ENCODE data around the gene STIM1. TPM values are rescaled to one million over a fixed set of nuclear protein-coding genes. Genes with fewer than 3 reads are reported as not detected.
A peak's percentile ranks its signal among the peaks of the same experiment; 100 is the strongest.

STIM1 gene
- total RNA-seq, 1 donor from 2014 or later: 46.9 TPM

DNA sequence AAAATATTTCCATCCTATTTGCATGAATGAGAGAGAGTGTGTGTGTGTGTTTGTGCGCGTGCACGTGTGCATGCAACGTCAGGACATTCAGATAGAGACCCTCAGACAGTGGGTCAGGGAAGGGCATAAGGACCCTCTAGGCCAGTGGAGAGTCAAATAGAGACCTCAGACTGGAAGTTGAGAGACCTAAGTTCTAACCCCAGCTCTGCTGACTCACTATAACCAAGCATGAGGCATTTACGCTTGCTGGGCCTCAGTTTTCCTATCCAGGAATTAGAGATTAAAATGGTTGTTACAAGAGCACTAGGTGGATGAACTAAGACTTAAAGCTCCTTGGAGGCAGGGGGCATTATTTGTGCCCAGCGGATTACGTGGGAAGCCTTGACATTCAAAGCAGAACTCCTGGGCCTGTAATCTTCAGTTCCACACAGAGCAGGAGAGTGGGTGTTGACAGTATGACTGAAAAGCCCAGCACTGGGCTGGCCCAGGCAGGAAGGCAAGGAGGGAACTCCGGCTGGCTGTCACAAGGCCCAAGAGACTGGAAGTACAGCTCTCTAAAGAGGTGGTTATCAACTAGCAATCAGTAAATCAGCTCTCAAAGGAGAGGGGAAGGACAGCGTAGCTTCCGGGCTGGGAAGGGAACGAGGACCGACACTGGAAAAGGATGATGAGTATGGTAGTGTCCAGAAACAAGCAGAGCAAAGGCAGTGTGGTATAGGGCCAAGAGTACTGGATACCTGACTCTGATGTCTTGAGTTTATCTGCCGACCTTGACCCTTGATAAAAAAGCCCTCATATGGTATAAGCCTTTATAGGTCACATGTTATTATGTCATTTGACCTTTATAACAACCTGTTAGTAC lies 23.9 kb upstream of the STIM1 start:
- no peak for DNase-seq (ENCODE audit: extremely low spot score, unreplicated experiment)
- Mint-ChIP-seq H3K36me3 (ENCODE audit: unreplicated experiment) (peaks cover 18% of the 10 kb centered on the region), H3K4me1 (ENCODE audit: unreplicated experiment) (peaks cover 16% of the 10 kb centered on the region), H3K27me3 (ENCODE audit: unreplicated experiment) (no peaks in the 10 kb centered on the region), H3K27ac (ENCODE audit: unreplicated experiment) (no peak overlapping the region), H3K4me3 (ENCODE audit: unreplicated experiment) (no peak overlapping the region), H3K9me3 (ENCODE audit: unreplicated experiment) (no peaks in the 10 kb centered on the region)
- TF ChIP-seq, protein P1, sequence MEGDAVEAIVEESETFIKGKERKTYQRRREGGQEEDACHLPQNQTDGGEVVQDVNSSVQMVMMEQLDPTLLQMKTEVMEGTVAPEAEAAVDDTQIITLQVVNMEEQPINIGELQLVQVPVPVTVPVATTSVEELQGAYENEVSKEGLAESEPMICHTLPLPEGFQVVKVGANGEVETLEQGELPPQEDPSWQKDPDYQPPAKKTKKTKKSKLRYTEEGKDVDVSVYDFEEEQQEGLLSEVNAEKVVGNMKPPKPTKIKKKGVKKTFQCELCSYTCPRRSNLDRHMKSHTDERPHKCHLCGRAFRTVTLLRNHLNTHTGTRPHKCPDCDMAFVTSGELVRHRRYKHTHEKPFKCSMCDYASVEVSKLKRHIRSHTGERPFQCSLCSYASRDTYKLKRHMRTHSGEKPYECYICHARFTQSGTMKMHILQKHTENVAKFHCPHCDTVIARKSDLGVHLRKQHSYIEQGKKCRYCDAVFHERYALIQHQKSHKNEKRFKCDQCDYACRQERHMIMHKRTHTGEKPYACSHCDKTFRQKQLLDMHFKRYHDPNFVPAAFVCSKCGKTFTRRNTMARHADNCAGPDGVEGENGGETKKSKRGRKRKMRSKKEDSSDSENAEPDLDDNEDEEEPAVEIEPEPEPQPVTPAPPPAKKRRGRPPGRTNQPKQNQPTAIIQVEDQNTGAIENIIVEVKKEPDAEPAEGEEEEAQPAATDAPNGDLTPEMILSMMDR (IDR thresholded peaks at IDR 0.05): no peak

DNA sequence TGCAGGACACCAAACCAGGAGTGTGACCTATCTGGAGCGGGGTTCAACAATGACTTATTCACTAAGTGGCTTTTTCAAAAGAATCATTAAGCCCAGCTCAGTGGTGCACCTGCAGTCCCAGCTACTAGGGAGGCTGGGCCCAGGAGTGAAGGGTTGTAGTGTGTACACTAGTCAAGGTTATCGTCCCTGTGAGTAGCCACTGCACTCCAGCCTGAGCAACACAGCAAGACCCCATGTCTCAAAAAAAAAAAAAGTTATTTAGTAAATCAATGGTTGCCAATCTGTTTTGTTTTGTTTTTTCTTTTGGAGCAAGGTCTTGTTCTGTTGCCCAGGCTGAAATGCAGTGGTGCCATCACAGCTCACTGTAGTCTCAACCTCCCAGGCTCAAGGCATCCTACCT lies 22.6 kb upstream of the STIM1 start:
- no peak for DNase-seq (ENCODE audit: extremely low spot score, unreplicated experiment)
- Mint-ChIP-seq H3K27ac (ENCODE audit: unreplicated experiment) (no peak overlapping the region), H3K9me3 (ENCODE audit: unreplicated experiment) (no peaks in the 10 kb centered on the region), H3K4me1 (ENCODE audit: unreplicated experiment) (peaks cover 20% of the 10 kb centered on the region), H3K36me3 (ENCODE audit: unreplicated experiment) (peaks cover 11% of the 10 kb centered on the region), H3K4me3 (ENCODE audit: unreplicated experiment) (no peak overlapping the region), H3K27me3 (ENCODE audit: unreplicated experiment) (no peaks in the 10 kb centered on the region)
- TF ChIP-seq, protein P1 (IDR thresholded peaks at IDR 0.05): no peak

DNA sequence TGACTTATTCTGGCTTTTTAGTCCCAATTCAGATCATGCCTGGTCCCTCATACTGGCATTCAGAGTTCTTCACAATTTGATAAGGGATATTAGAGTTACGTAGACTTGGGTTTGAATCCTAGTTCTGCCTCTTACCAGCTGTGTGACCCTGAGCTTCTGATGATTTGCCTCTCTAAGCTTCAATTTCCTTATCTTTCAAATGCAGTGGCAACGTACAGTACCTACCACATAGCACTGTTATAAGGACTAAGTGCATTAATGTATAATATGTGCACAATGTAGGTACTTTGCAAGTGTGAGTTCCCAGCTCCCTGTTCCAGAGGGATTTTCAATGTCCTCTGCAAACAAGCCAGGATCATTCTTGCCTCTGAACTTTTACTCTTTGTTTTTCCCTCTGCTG lies 22.0 kb upstream of the STIM1 start:
- H3K27ac Mint-ChIP-seq (ENCODE audit: unreplicated experiment): no peak overlapping the region
- no peaks in the 10 kb centered on the region for H3K9me3 Mint-ChIP-seq (ENCODE audit: unreplicated experiment)
- no peaks in the 10 kb centered on the region for H3K27me3 Mint-ChIP-seq (ENCODE audit: unreplicated experiment)
- TF ChIP-seq, protein P1 (IDR thresholded peaks at IDR 0.05): no peak
- no peak for DNase-seq (ENCODE audit: extremely low spot score, unreplicated experiment)
- peaks cover 7% of the 10 kb centered on the region for H3K36me3 Mint-ChIP-seq (ENCODE audit: unreplicated experiment)
- no peak overlapping the region for H3K4me3 Mint-ChIP-seq (ENCODE audit: unreplicated experiment)
- H3K4me1 Mint-ChIP-seq (ENCODE audit: unreplicated experiment): peaks cover 25% of the 10 kb centered on the region

DNA sequence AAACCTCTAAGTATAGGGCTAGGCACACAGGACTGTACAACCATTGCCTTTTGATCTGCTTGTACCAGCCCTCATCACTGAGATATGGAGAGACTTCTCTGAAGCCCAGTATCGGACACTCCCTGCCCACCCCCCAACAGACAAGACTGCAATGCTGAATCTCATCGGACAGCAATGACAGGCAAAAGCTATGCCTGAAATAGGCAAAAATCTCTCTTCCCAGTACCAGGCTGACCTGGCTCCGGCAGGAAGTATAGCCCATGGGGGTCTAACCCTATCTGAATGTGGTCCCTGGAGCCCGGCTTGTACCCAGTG lies 21.2 kb upstream of the STIM1 start:
- peaks cover 31% of the 10 kb centered on the region for H3K4me1 Mint-ChIP-seq (ENCODE audit: unreplicated experiment)
- H3K36me3 Mint-ChIP-seq (ENCODE audit: unreplicated experiment): peaks cover 7% of the 10 kb centered on the region
- TF ChIP-seq, protein P1 (IDR thresholded peaks at IDR 0.05): no peak
- H3K27ac Mint-ChIP-seq (ENCODE audit: unreplicated experiment): peak overlapping the region; percentile 6
- no peak for DNase-seq (ENCODE audit: extremely low spot score, unreplicated experiment)
- H3K9me3 Mint-ChIP-seq (ENCODE audit: unreplicated experiment): no peaks in the 10 kb centered on the region
- H3K27me3 Mint-ChIP-seq (ENCODE audit: unreplicated experiment): no peaks in the 10 kb centered on the region
- H3K4me3 Mint-ChIP-seq (ENCODE audit: unreplicated experiment): no peak overlapping the region

DNA sequence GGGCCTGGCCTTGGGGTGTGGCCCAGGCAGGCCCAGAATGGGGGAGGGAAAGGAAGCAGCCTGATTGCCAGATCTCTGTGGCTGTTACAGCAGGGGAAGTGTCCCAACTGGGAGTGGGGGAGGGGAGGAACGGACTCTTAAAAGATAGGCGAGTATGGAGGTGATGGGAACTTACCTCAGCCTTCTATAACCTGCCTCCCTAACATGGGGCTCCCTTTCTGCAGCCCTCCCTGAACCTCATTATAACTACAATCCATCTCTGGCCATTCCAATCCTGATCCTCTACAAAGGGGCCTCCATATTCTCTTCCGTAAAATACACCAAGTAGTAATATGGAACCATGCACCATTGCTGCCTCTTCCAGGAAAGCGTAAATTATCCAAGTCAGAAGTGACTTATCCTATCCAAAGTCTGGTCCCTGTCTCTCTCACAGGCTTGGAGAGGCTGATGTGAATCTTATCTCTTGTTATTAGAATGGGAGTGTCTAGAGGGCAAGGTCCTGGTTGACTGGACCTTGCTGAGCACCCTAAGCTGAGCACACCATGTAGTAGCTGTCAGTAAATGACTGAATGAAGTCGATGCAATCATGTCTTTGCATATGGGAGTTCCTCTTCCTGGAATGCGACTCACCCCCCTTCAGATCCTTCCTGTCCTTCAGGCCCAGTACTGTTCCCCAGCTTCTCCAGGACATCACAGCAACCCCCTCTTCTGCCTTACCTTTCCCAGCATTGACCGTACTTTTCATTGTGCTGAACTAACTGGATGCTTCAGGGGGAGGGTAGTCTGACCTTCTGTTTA lies 20.6 kb upstream of the STIM1 start:
- Mint-ChIP-seq H3K4me3 (ENCODE audit: unreplicated experiment) (no peak overlapping the region), H3K36me3 (ENCODE audit: unreplicated experiment) (peaks cover 7% of the 10 kb centered on the region), H3K9me3 (ENCODE audit: unreplicated experiment) (no peaks in the 10 kb centered on the region), H3K27ac (ENCODE audit: unreplicated experiment) (peak overlapping the region; percentile 6), H3K27me3 (ENCODE audit: unreplicated experiment) (no peaks in the 10 kb centered on the region), H3K4me1 (ENCODE audit: unreplicated experiment) (peaks cover 37% of the 10 kb centered on the region)
- no peak for DNase-seq (ENCODE audit: extremely low spot score, unreplicated experiment)
- TF ChIP-seq, protein P1 (IDR thresholded peaks at IDR 0.05): no peak
